GM23338 (cell line): ENCODE data around the gene CTBP2. TPM values are rescaled to one million over a fixed set of nuclear protein-coding genes. Genes with fewer than 3 reads are reported as not detected.

ENCODE experiments used
- ATAC-seq: fragments of 200-7000 bp; cut with Tn5 transposase; 3 replicates; pipeline ENCODE4 v1.9.1; 2020
- DNase-seq: peaks from one replicate; pipeline ENCODE4 v3.0.0-alpha.2; 2015; ENCODE audit warnings: low spot score
- H2AFZ ChIP-seq: fragments of 200-600 bp; sonication (generic); 2 replicates; pipeline ENCODE4 v1.8.0; 2016; ENCODE audit warnings: antibody characterized with exemption, mild to moderate bottlenecking, moderate library complexity
- H3F3A ChIP-seq: fragments of 200-600 bp; sonication (generic); replicated peaks from 2 replicates; pipeline ENCODE4 v1.8.0; 2017; ENCODE audit warnings: antibody characterized with exemption, mixed run types, low read depth
- H3K27ac ChIP-seq: fragments of 200-600 bp; sonication (generic); 2 replicates; pipeline ENCODE4 v1.6.1; 2016; ENCODE audit warnings: low read depth
- H3K27me3 ChIP-seq: fragments of 200-600 bp; sonication (generic); 2 replicates; pipeline ENCODE4 v1.8.0; 2016; ENCODE audit warnings: mild to moderate bottlenecking, mixed run types, moderate library complexity; ENCODE audit not compliant: insufficient read depth
- H3K36me3 ChIP-seq: fragments of 200-600 bp; sonication (generic); 2 replicates; pipeline ENCODE4 v1.8.0; 2016; ENCODE audit warnings: mild to moderate bottlenecking; ENCODE audit not compliant: insufficient read depth
- H3K4me1 ChIP-seq: fragments of 200-600 bp; sonication (generic); 2 replicates; pipeline ENCODE4 v1.8.0; 2016; ENCODE audit warnings: mild to moderate bottlenecking, moderate library complexity; ENCODE audit not compliant: insufficient read depth
- H3K4me2 ChIP-seq: fragments of 200-600 bp; sonication (generic); 2 replicates; pipeline ENCODE4 v1.7.1; 2017; ENCODE audit warnings: mixed run types
- H3K4me3 ChIP-seq: fragments of 200-600 bp; sonication (generic); 2 replicates; pipeline ENCODE4 v1.6.1; 2016; ENCODE audit warnings: mixed run types
- H3K79me2 ChIP-seq: fragments of 200-600 bp; sonication (generic); replicated peaks from 2 replicates; pipeline ENCODE4 v1.8.0; 2017; ENCODE audit warnings: mild to moderate bottlenecking; ENCODE audit not compliant: insufficient read depth
- H3K9me2 ChIP-seq: fragments of 200-600 bp; sonication (generic); 2 replicates; pipeline ENCODE4 v1.8.0; 2017; ENCODE audit not compliant: insufficient read depth
- H4K20me1 ChIP-seq: fragments of 200-600 bp; sonication (generic); replicated peaks from 2 replicates; pipeline ENCODE4 v1.8.0; 2017; ENCODE audit warnings: mild to moderate bottlenecking; ENCODE audit not compliant: insufficient read depth
- H3K27ac Mint-ChIP-seq: 2 replicates; pipeline ENCODE4 v1.8.0; 2020; ENCODE audit warnings: inconsistent platforms, mild to moderate bottlenecking, moderate library complexity, mixed read lengths
- H3K27me3 Mint-ChIP-seq: 3 replicates; pipeline ENCODE4 v1.8.0; 2022; ENCODE audit warnings: low read depth, mild to moderate bottlenecking, moderate library complexity, mixed read lengths, inconsistent platforms; ENCODE audit not compliant: insufficient read depth, poor library complexity
- H3K36me3 Mint-ChIP-seq: 3 replicates; pipeline ENCODE4 v1.8.0; 2021; ENCODE audit warnings: low read depth, mild to moderate bottlenecking, inconsistent platforms, moderate library complexity, mixed read lengths
- H3K4me1 Mint-ChIP-seq: 3 replicates; pipeline ENCODE4 v1.8.0; 2020; ENCODE audit warnings: mild to moderate bottlenecking, inconsistent platforms, mixed read lengths
- H3K4me3 Mint-ChIP-seq: 3 replicates; pipeline ENCODE4 v1.8.0; 2021; ENCODE audit warnings: moderate library complexity, mild to moderate bottlenecking, inconsistent platforms, mixed read lengths
- H3K9me3 Mint-ChIP-seq: 3 replicates; pipeline ENCODE4 v1.8.0; 2020; ENCODE audit warnings: moderate library complexity, mild to moderate bottlenecking, inconsistent platforms, mixed read lengths
- CREB1 ChIP-seq: fragments of 250-450 bp; sonication (Bioruptor Pico); IDR thresholded peaks from 2 replicates; pipeline ENCODE4 v1.5.0; 2020; ENCODE audit warnings: low read depth, mild to moderate bottlenecking, moderate library complexity
- NANOG ChIP-seq: IDR thresholded peaks from 2 replicates; pipeline ENCODE4 v1.6.1; 2016; ENCODE audit warnings: antibody characterized with exemption, borderline replicate concordance
- POLR2AphosphoS5 ChIP-seq: IDR thresholded peaks from 2 replicates; pipeline ENCODE4 v1.6.1; 2016; ENCODE audit warnings: antibody characterized with exemption, low read depth
- REST ChIP-seq: IDR thresholded peaks from one replicate; pipeline ENCODE4 v1.6.1; 2018; ENCODE audit warnings: antibody characterized with exemption; ENCODE audit not compliant: unreplicated experiment
- STAT1 ChIP-seq: IDR thresholded peaks from one replicate; pipeline ENCODE4 v1.6.1; 2016; ENCODE audit warnings: antibody characterized with exemption; ENCODE audit not compliant: unreplicated experiment
- ZNF114 ChIP-seq: fragments of 250-450 bp; sonication (Bioruptor Pico); IDR thresholded peaks from 2 replicates; pipeline ENCODE4 v1.5.0; 2020; ENCODE audit warnings: mild to moderate bottlenecking, moderate library complexity
- ZNF331 ChIP-seq: fragments of 250-450 bp; sonication (Bioruptor Pico); IDR thresholded peaks from 2 replicates; pipeline ENCODE4 v1.5.0; 2020; ENCODE audit warnings: low read depth, mild to moderate bottlenecking, moderate library complexity
- ZNF462 ChIP-seq: fragments of 250-450 bp; sonication (Bioruptor Pico); IDR thresholded peaks from 2 replicates; pipeline ENCODE4 v1.5.0; 2020; ENCODE audit warnings: mild to moderate bottlenecking, moderate library complexity
- polyA plus RNA-seq: library from polyadenylated mRNA; unstranded; fragments of >200 nt; fragmentation: Nextera tagmentation; extraction: Ambion mirVana; gene quantifications from 2 replicates; pipeline ENCODE4 v1.2.1, GENCODE V29; 2016
- total RNA-seq: library from RNA; depleted of rRNA; stranded (reverse); fragments of >200 nt; shearing (Covaris generic); gene quantifications from 2 replicates; pipeline ENCODE4 v1.2.3, GENCODE V29; 2014
- TF ChIP-seq, protein P1 (sequence below), 2 experiments: fragments of 200-600 bp in 1 of 2; sonication (generic) in 1 of 2; conservative IDR thresholded peaks; 2 replicates each; pipeline versions ENCODE4 v1.5.1 to v1.6.1; 2016 to 2017; ENCODE audit warnings: antibody characterized with exemption in 2 of 2, low read depth in 2 of 2, mild to moderate bottlenecking in 2 of 2, moderate library complexity in 1 of 2

Gene CTBP2
- total and polyA plus RNA-seq, 2 experiments from 2014 or later, result 133 to 265 TPM

- H4K20me1 ChIP-seq, result peaks cover 91% of the 10 kb centered on the region
These were observed 53.0 kb downstream of the CTBP2 start for GRCh38 chr10:125107166-125107949.

More at GRCh38 chr10:125107166-125107949, 53.0 kb downstream of the CTBP2 start:
- Mint-ChIP-seq H3K27ac (no peak overlapping the region), H3K9me3 (no peaks in the 10 kb centered on the region), H3K4me3 (no peak overlapping the region), H3K27me3 (peaks cover 20% of the 10 kb centered on the region), H3K36me3 (peaks cover 91% of the 10 kb centered on the region), H3K4me1 (peaks cover 62% of the 10 kb centered on the region)
- Histone ChIP-seq H3K9me2 (no peaks in the 10 kb centered on the region), H3K4me1 (peaks cover 54% of the 10 kb centered on the region), H3K27ac (no peak overlapping the region), H3K79me2 (peaks cover 100% of the 10 kb centered on the region), H3K4me2 (no peak overlapping the region), H3F3A (0 out of 2 replicates have a peak, but pooled peaks cover 3% of the 10 kb centered on the region), H3K27me3 (no peaks in the 10 kb centered on the region), H3K36me3 (peaks cover 45% of the 10 kb centered on the region), H2AFZ (no peak overlapping the region), H3K4me3 (no peak overlapping the region)
- DNase-seq (no peak), ATAC-seq (no peak)
- TF ChIP-seq REST (no peak), ZNF331 (CRISPR knock-in tag) (no peak), CREB1 (CRISPR knock-in tag) (no peak), STAT1 (no peak), ZNF114 (no peak), ZNF462 (CRISPR knock-in tag) (no peak), NANOG (no peak), POLR2AphosphoS5 (0 out of 2 replicates have a peak, but pooled peaks have one; percentile 19)
- TF ChIP-seq, protein P1, sequence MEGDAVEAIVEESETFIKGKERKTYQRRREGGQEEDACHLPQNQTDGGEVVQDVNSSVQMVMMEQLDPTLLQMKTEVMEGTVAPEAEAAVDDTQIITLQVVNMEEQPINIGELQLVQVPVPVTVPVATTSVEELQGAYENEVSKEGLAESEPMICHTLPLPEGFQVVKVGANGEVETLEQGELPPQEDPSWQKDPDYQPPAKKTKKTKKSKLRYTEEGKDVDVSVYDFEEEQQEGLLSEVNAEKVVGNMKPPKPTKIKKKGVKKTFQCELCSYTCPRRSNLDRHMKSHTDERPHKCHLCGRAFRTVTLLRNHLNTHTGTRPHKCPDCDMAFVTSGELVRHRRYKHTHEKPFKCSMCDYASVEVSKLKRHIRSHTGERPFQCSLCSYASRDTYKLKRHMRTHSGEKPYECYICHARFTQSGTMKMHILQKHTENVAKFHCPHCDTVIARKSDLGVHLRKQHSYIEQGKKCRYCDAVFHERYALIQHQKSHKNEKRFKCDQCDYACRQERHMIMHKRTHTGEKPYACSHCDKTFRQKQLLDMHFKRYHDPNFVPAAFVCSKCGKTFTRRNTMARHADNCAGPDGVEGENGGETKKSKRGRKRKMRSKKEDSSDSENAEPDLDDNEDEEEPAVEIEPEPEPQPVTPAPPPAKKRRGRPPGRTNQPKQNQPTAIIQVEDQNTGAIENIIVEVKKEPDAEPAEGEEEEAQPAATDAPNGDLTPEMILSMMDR (conservative IDR thresholded peaks at IDR 0.05; ENCODE audit: low read depth in 2 of 2), result no peak
